Astrocyte of the spinal cord (primary cell): ENCODE measurements around the gene ASB16.

ENCODE experiments used
- DNase-seq: peaks from one replicate; pipeline ENCODE4 v3.0.0; 2011; ENCODE audit warnings: low read depth, low spot score
- H3K4me3 ChIP-seq: 2 replicates; pipeline ENCODE4 v1.5.1; 2011; ENCODE audit warnings: low read depth, mild to moderate bottlenecking, low read length, moderate library complexity
- in situ Hi-C: cut with HindIII; loops from 2 replicates; pipeline ENCODE4 v1.10.0; 2017; ENCODE audit warnings: low sequenced_read_pairs
- TF ChIP-seq, protein P1 (sequence below): IDR thresholded peaks from 2 replicates; pipeline ENCODE4 v1.5.1; 2012; ENCODE audit warnings: low read depth, mild to moderate bottlenecking, low read length, inconsistent platforms

Gene ASB16

DNA sequence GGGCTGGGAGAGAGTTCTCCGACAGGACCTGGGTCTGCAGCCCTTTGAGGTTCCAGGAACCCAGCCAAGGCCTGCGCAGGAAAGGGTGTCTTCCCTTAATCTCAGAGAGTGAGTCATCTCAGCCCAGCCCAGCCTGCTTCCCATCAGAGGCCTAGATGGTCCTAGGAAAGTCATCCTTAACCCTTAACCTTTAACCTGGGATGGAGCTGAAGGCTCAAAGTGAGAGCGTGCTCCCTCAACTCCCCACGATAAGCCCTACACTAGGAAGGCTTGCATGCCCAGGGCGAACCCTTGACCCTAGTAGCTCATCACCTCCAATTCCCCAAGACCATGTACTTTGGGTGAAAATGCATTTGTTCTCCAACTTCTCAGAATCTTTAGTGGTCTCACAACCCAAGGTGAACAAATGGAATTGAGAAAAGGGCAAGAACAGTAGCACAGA, 34.0 kb downstream of the ASB16 start:
- in situ Hi-C loops, result no loop called here
- DNase-seq, result peak; percentile 43
- no peak overlapping the region for H3K4me3 ChIP-seq
- TF ChIP-seq, protein P1, sequence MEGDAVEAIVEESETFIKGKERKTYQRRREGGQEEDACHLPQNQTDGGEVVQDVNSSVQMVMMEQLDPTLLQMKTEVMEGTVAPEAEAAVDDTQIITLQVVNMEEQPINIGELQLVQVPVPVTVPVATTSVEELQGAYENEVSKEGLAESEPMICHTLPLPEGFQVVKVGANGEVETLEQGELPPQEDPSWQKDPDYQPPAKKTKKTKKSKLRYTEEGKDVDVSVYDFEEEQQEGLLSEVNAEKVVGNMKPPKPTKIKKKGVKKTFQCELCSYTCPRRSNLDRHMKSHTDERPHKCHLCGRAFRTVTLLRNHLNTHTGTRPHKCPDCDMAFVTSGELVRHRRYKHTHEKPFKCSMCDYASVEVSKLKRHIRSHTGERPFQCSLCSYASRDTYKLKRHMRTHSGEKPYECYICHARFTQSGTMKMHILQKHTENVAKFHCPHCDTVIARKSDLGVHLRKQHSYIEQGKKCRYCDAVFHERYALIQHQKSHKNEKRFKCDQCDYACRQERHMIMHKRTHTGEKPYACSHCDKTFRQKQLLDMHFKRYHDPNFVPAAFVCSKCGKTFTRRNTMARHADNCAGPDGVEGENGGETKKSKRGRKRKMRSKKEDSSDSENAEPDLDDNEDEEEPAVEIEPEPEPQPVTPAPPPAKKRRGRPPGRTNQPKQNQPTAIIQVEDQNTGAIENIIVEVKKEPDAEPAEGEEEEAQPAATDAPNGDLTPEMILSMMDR, result no peak

DNA sequence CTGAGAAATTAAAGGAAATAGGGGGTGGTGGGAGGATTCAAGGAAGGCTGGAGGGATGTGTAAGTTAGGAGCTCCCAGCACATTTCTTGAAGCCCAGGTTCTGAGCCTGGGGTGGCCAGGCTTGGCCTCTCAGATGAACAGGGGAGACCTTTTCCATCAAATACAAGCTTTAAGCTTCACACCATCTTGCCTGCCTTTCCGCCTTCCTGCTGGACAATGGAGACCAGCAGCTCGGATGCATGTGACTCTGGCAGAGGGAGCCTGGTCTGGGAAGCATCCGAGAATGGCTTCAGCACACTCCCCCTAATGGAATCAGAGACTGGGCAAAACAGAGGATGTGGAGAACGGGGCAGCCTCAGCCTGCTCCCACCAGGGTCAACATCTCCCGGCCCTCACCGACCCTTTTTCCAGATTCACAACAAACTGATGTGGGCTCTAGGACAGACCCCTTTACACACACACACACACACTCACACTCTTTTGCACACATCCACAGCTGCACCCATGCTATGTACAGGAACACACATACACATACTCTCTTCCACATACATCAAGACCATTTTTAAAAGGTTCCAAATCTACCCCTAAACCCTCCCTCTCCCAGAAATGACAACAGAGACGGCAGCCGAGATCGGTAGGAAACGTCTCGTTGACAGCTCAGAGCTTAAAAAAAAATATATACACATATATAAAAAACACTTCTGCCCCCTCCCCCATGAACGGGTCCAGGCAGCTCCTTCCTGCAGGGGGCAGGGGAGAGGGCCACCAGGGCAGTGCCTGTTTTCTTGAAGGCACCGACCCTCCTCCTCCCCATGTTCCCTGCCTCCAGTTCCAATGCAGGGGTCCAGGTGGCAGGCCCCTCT, 35.7 kb downstream of the ASB16 start:
- H3K4me3 ChIP-seq, result no peak overlapping the region
- DNase-seq, result no peak
- in situ Hi-C loops, result no loop called here
- TF ChIP-seq, protein P1, result peak; percentile 41

DNA sequence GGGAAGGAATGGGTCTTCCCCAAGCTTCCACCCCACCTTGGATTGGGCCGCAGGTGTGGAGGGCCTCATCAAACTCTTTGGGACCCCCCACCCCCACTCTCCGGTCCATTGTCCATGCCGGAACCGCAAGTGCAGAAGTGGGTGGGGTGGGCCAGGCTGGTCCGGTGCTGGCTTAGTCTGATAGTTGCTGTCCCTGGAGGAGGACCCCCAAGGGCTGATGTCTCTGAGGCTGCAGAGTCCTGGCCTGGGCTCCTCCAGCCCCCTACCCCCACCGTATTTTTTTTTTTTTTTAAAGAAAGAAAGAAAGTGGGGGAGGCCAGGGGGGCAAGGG, 36.3 kb downstream of the ASB16 start:
- no peak overlapping the region for H3K4me3 ChIP-seq
- no peak for DNase-seq
- TF ChIP-seq, protein P1, result no peak
- in situ Hi-C loops, result no loop called here

DNA sequence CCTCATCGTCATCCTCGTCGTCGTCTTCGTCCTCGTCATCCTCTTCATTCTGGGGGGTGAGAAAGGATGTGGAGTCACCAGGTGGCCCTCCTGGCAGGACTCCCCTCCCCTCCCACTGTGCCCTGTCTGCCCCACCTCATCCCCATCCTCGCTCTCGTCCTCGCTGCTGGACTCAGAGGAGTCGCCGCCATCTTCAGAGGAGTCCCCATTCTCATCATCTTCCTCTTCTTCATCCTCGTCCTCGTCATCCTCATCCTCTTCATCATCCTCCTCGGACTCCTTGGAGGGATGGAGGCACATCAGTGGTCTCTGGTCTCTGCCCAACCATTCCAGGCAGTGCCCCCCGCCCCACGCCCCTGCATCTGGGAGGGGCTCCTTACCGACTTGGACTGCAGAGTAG, 36.8 kb downstream of the ASB16 start:
- in situ Hi-C loops, result no loop called here
- no peak for DNase-seq
- TF ChIP-seq, protein P1, result no peak
- H3K4me3 ChIP-seq, result no peak overlapping the region

DNA sequence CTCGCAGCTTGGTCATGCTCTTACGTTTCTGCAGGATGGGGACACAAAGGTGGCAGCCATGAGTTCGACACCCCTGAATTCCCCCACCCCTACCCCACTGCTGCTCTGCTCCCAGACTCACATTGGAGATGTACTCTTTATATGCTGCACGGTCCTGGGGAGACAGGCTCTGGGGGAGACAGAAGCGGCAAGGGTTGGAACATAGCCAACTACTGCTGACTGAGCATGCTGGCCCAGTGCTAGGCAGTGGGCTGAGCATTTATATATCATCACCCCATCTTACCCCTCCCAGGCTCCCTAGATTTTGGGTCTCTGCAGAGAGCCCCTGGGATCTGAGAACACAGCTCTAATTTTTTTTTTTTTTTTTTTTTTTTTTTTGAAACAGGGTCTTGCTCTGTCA, 37.2 kb downstream of the ASB16 start:
- no peak overlapping the region for H3K4me3 ChIP-seq
- in situ Hi-C loops, result no loop called here
- no peak for DNase-seq
- TF ChIP-seq, protein P1, result no peak

DNA sequence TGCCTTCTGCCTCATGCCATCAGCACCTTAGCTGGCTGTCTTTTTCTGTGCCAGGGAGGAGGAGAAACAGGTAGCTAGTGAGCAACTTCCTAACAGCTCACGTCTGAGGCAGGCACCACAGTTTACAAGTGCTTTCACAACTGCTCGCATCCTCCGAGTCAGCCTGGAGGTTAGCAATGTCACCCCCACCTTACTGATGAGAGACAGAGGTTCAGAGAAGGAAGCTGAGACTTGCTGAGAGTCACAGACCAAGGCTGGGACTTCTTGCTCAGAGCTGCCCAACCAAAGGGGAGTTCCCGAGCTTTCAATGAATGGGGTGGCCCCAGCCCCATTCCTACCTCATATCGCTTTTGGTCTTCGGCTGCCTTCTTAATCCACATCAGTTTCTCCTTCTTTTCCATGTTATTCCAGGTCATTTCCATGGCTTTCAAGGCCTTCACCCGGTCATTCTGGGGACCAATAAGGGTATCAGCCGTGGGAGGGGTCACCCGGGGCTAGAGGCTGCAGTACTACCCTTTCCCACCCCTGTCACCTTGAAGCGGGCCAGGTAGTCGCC, 39.4 kb downstream of the ASB16 start:
- in situ Hi-C loops, result no loop called here
- no peak overlapping the region for H3K4me3 ChIP-seq
- TF ChIP-seq, protein P1, result no peak
- no peak for DNase-seq
